Activated T-helper 1 cell treated with anti-CD3 and anti-CD28 coated beads, Interleukin-2, amount 50 U/mL, for 16 hours (primary cell): ENCODE measurements around the gene RINL.
"Not testable (repeated sequence)": the region's sequence is repeated elsewhere in the genome, so short reads cannot be mapped to it uniquely, and the experiment has no call there.

Source experiments
- DNase-seq, 2 donors: peaks; one replicate each; pipeline ENCODE4 v3.0.0-alpha.2; 2020; ENCODE audit warnings: low read depth in 1 of 2, low spot score in 1 of 2

The RINL gene

GRCh38 chr19:38875656-38876395, 2.2 kb downstream of the RINL start:
- no peak for DNase-seq

DNA sequence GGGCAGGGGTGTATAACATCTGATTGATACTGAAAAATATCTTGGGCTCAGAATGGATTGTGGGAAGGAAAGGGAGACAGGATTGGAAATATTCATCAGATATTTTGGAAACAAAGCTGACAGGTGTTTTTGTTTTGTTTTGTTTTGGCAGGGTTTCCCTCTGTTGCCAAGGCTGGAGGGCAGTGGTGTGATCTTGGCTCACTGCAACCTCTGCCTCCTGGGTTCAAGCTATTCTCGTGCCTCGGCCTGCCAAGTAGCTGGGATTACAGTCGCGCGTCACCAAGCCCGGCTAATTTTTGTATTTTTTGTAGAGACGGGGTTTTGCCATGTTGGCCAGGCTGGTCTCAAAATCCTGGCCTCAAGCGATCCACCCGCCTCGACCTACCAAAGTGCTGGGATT, 4.7 kb downstream of the RINL start:
- not testable (repeated sequence) for DNase-seq

DNA sequence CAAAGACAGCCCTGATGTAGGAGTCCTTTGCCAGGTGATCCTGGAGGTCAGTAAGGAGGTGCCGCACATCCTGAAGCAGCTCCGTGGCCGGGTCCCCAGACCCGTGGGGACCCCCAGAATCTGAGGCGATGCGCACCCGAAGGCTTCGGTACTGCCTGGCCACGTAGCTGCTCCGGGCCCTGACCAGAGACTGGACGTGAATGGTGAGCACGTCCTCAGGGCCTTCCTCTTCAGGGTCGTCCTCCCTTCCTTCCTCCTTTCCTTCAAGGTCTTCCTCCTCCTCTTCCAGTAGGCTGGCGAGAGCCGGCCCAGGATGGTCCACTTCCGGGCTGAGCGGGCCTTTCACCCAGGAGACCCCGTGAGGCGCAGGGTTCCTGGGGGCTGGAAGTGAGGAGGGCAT, 7.5 kb downstream of the RINL start:
- DNase-seq: no peak

- DNase-seq: peak; percentile 87 to 92
Measured at GRCh38 chr19:38869836-38870607, 8.1 kb downstream of the RINL start.

- DNase-seq: no peak
Measured at GRCh38 chr19:38869160-38869835, 8.8 kb downstream of the RINL start.

- no peak for DNase-seq
Measured at GRCh38 chr19:38868551-38868950, 9.5 kb downstream of the RINL start.

- DNase-seq: no peak
Measured at GRCh38 chr19:38867171-38867780, 10.8 kb downstream of the RINL start.

- DNase-seq: no peak
Measured at GRCh38 chr19:38862321-38863059, 15.6 kb downstream of the RINL start.

- DNase-seq: no peak
Measured at GRCh38 chr19:38861368-38861767, 16.7 kb downstream of the RINL start.

DNA sequence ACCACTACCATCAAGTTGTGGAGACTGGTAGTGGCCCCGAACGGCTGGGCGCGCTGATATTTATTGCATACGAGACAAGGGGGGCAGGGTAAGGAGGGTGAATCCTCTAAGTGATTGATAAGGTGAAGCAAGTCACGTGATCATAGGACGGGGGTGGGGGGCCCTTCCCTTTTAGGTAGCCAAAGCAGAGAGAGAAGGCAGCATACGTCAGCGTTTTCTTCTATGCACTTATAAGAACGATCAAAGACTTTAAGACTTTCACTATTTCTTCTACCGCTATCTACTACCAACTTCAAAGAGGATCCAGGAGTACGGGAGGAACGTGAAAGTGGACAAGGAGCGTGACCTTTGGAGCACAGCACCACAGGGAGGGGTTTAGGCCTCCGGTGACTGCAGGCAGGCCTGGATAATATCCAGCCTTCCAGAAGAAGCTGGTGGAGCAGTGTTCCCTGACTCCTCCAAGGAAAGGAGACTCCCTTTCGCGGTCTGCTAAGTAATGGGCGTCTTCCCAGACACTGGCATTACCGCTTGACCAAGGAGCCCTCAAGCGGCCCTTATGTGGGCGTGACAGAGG, 18.4 kb downstream of the RINL start:
- not testable (repeated sequence) for DNase-seq

GRCh38 chr19:38856813-38857212, 21.3 kb downstream of the RINL start:
- no peak for DNase-seq

- DNase-seq: not testable (repeated sequence)
Measured at GRCh38 chr19:38855751-38856150, 22.3 kb downstream of the RINL start.

- not testable (repeated sequence) for DNase-seq
Measured at GRCh38 chr19:38854961-38855360, 23.1 kb downstream of the RINL start.

DNA sequence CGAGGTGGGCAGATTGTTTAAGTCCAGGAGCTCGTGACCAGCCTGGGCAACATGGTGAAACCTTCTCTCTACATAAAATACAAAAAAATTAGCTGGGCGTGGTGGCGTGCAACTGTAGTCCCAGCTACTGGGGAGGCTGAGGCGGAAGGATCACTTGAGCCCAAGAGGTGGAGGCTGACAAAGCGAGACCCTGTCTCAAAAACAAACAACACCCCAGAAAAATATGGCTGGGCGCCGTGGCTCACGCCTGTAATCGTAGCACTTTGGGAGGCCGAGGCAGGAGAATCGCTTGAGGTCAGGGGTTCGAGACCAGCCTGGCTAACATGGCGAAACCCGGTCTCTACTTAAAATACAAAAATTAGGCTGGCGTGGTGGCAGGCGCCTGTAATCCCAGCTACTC, 24.9 kb downstream of the RINL start:
- DNase-seq: no peak

DNA sequence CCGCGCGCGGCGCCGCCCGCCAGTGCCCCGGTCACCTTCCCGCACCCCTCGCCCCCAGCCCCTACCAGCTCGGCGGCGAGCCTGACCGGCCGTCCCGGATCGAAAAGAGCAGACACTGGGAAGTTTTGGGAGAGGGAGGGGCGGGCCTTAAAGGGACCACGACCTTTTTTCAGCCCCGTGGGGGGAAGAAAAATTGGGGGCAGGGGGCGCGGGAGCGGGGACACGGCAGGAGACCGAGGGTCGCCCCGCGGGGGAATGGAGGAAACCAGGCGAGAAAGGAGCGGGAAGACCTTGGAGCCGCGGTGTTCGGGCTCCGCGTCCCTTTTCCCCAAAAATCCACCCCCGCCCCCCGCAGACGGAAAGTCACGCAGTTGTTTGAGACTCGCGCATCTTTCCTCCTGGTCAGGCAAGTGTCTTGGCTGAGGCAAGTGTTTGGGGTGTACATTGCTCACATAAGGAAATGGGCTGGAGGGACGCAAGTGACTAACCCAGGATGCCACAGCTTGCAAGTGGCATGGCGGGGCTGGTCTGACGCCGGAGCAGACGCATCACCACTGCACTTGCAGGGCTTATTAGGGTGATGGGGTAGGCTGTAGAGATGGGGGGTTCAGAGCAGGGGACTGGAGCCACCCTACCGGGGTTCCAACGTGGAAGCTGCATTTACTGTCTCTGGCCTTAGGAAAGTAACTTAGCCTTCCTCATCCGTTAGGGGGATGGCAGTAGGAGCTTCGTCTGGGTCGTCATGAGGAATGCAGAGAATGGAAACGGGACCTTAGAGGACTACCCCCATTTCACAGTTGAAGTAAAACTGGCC, 25.6 kb downstream of the RINL start:
- DNase-seq: peak in 1 of 2 donors; percentile 47

DNA sequence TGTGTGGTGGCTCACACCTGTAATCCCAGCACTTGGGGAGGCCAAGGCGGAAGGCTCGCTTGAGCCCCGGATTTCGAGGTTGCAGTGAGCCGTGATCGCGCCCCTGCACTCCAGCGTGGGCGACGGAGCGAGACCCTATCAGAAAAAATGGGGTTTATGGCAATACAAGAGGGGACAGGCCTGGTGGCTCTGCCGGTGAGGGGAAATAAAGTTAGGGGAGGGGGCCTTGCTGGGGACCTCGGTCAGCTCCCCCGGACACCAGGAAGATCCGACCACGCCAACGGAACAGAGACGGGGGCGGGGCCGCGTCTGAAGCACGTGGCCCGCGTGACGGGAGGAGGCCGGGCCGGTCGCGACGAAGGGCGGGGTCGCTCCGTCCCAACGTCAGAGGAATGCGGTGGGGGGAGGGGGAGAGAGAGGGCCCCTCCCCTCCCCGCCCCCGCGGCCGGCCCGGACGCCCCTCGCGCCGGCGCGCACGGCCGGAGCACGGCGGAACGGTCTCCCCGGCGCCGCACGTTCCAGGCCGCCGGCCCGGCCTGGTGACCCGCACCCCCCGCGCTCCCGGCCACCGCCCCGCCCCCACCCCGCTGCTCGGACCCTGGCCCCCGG, 26.3 kb downstream of the RINL start:
- peak; percentile 75 to 83 for DNase-seq

- peak in 1 of 2 donors; percentile 23 for DNase-seq
Measured at GRCh38 chr19:38850976-38851621, 27.0 kb downstream of the RINL start.

- DNase-seq: peak; percentile 14 to 97
Measured at GRCh38 chr19:38850436-38850975, 27.6 kb downstream of the RINL start.
